Transverse colon (tissue), 4 donors: Measurements from ENCODE around the gene CAMSAP3. TPM values are rescaled to one million over a fixed set of nuclear protein-coding genes. Genes with fewer than 3 reads are reported as not detected.

Source experiments
- DNase-seq: peaks from one replicate; pipeline ENCODE4 v3.0.0-alpha.2; 2019
- H3K27ac ChIP-seq, 4 donors: fragments of 200-600 bp; sonication (generic); 2 replicates each; pipeline ENCODE4 v1.5.1; 2016 to 2018; ENCODE audit warnings: inconsistent platforms in 4 of 4
- H3K27me3 ChIP-seq: fragments of 200-600 bp; sonication (generic); 2 replicates; pipeline ENCODE4 v1.5.1; 2017; ENCODE audit warnings: inconsistent platforms
- H3K36me3 ChIP-seq, 4 donors: fragments of 200-600 bp; sonication (generic); 2 replicates each; pipeline ENCODE4 v1.5.1; 2017 to 2019; ENCODE audit warnings: inconsistent platforms in 4 of 4
- H3K4me1 ChIP-seq, 4 donors: fragments of 200-600 bp; sonication (generic); 2 replicates each; pipeline ENCODE4 v1.5.1; 2017 to 2020; ENCODE audit warnings: inconsistent platforms in 4 of 4
- H3K4me3 ChIP-seq, 4 donors: fragments of 200-600 bp; sonication (generic); 1 replicate in 1 of 4; 2 replicates in 3 of 4; pipeline versions ENCODE4 v1.5.1 to v1.6.1; 2017 to 2019; ENCODE audit warnings: inconsistent platforms in 4 of 4
- H3K9me3 ChIP-seq, 2 donors: fragments of 200-600 bp; sonication (generic); 2 replicates each; pipeline ENCODE4 v1.5.1; 2017 to 2019; ENCODE audit warnings: inconsistent platforms in 2 of 2
- CTCF ChIP-seq, 5 experiments: fragments of 200-600 bp in 3 of 5; fragments of 450-650 bp in 2 of 5; sonication (generic) in 3 of 5; IDR thresholded peaks; 1 replicate in 2 of 5; 2 replicates in 3 of 5; pipeline ENCODE4 v1.5.1; 2016 to 2017; ENCODE audit warnings: antibody characterized with exemption in 5 of 5, inconsistent platforms in 3 of 5, mild to moderate bottlenecking in 2 of 5, moderate library complexity in 1 of 5
- EP300 ChIP-seq: sonication (generic); formaldehyde crosslinking; IDR thresholded peaks from one replicate; pipeline ENCODE4 v1.6.1; 2017; ENCODE audit warnings: antibody characterized with exemption, low read depth
- POLR2A ChIP-seq: fragments of 450-650 bp; IDR thresholded peaks from one replicate; pipeline ENCODE4 v1.6.1; 2016; ENCODE audit warnings: antibody characterized with exemption, mild to moderate bottlenecking, moderate library complexity
- POLR2AphosphoS5 ChIP-seq, 3 donors: sonication (generic); formaldehyde crosslinking; IDR thresholded peaks; one replicate each; pipeline ENCODE4 v1.6.1; 2016; ENCODE audit warnings: antibody characterized with exemption in 3 of 3
- WGBS, 2 donors: methylation state at CpG; one replicate each; pipeline ENCODE4 v1.1.5; 2018; ENCODE audit warnings: low coverage in 1 of 2; 5-methylcytosine and 5-hydroxymethylcytosine counted together
- in situ Hi-C, 4 donors: fragments of 200-750 bp; cut with MboI; loops; one replicate each; pipeline versions ENCODE4 v1.15.0 to v1.15.1; 2017; ENCODE audit warnings: low sequenced_read_pairs in 3 of 4, low pct_ligation_motif_present in 1 of 4, low pct_unique_long_range_greater_than_20kb in 1 of 4
- intact Hi-C: fragments of 100-400 bp; cut with DNase I; formaldehyde crosslinking; loops from one replicate; pipeline ENCODE4 v1.15.1; 2023; ENCODE audit warnings: low total_unique reads
- total RNA-seq, 4 donors: library from RNA; depleted of rRNA; stranded (reverse); fragments of >200 nt; gene quantifications; one replicate each; pipeline ENCODE4 v1.1.0, GENCODE V29; 2016

Gene CAMSAP3
- total RNA-seq, 4 donors from 2014 or later = 36.2 to 114 (median 61.6) TPM

GRCh38 chr19:7617172-7617571 lies 21.5 kb downstream of the CAMSAP3 start:
- no peaks in the 10 kb centered on the region for H3K9me3 ChIP-seq
- no peak overlapping the region for H3K27ac ChIP-seq

GRCh38 chr19:7617735-7618134 lies 22.1 kb downstream of the CAMSAP3 start:
- Histone ChIP-seq H3K9me3 (no peaks in the 10 kb centered on the region), H3K4me1 (peaks cover 9 to 24% (median 20%) of the 10 kb centered on the region in 4 donors), H3K36me3 (peaks cover 0 to 23% (median 0%) of the 10 kb centered on the region in 4 donors), H3K4me3 (no peak overlapping the region), H3K27me3 (no peaks in the 10 kb centered on the region), H3K27ac (peak overlapping the region in 1 of 4 donors; percentile 74)
- TF ChIP-seq EP300 = no peak
- TF ChIP-seq POLR2A = no peak
- no peak for TF ChIP-seq CTCF (IDR thresholded peaks at IDR 0.05)
- no peak for TF ChIP-seq POLR2AphosphoS5 (IDR thresholded peaks at IDR 0.05)
- WGBS, 2 donors = 95% methylated on average over 20 of the region's 28 CpGs; no CpG with 5 or more reads in 1 of the 2 donors
- intact Hi-C loops (no loop called here), in situ Hi-C loops (no loop called here)
- no peak for DNase-seq

More at GRCh38 chr19:7617172-7617571, 21.5 kb downstream of the CAMSAP3 start:
- Histone ChIP-seq H3K36me3 (peaks cover 0 to 18% (median 0%) of the 10 kb centered on the region in 4 donors), H3K4me3 (no peak overlapping the region), H3K27me3 (no peaks in the 10 kb centered on the region), H3K4me1 (peaks cover 9 to 24% (median 20%) of the 10 kb centered on the region in 4 donors)
- TF ChIP-seq EP300 = no peak
- no peak for TF ChIP-seq CTCF (IDR thresholded peaks at IDR 0.05)
- no peak for TF ChIP-seq POLR2AphosphoS5 (IDR thresholded peaks at IDR 0.05)
- TF ChIP-seq POLR2A = no peak
- in situ Hi-C loops (no loop called here), intact Hi-C loops (no loop called here)
- 95% methylated on average over 12 of the region's 12 CpGs; no CpG with 5 or more reads in 1 of the 2 donors for WGBS, 2 donors
- no peak for DNase-seq

- no peak overlapping the region for H3K4me3 ChIP-seq
- intact Hi-C loops = no loop called here
- no peak for TF ChIP-seq EP300
- no peak for TF ChIP-seq POLR2AphosphoS5 (IDR thresholded peaks at IDR 0.05)
- TF ChIP-seq POLR2A = no peak
- no peak for TF ChIP-seq CTCF (IDR thresholded peaks at IDR 0.05)
- peak overlapping the region; percentile 70 to 86 (median 74) for H3K27ac ChIP-seq
- no peaks in the 10 kb centered on the region for H3K9me3 ChIP-seq
- peaks cover 0 to 24% (median 0%) of the 10 kb centered on the region in 4 donors for H3K36me3 ChIP-seq
- H3K4me1 ChIP-seq = peaks cover 9 to 24% (median 20%) of the 10 kb centered on the region in 4 donors
- in situ Hi-C loops = no loop called here
- no peak for DNase-seq
- no peaks in the 10 kb centered on the region for H3K27me3 ChIP-seq
- 67% methylated on average over 4 of the region's 4 CpGs; no CpG with 5 or more reads in 1 of the 2 donors for WGBS, 2 donors
Measured at GRCh38 chr19:7618348-7618747, 22.7 kb downstream of the CAMSAP3 start.

- intact Hi-C loops = no loop called here
- WGBS, 2 donors = 54% methylated on average over 12 of the region's 21 CpGs; no CpG with 5 or more reads in 1 of the 2 donors
- peak overlapping the region; percentile 70 to 86 (median 74) for H3K27ac ChIP-seq
- in situ Hi-C loops = no loop called here
- H3K4me3 ChIP-seq = no peak overlapping the region
- no peaks in the 10 kb centered on the region for H3K27me3 ChIP-seq
- no peak for TF ChIP-seq CTCF (IDR thresholded peaks at IDR 0.05)
- no peak for TF ChIP-seq POLR2A
- TF ChIP-seq POLR2AphosphoS5 (IDR thresholded peaks at IDR 0.05) = no peak
- TF ChIP-seq EP300 = no peak
- DNase-seq = peak; percentile 76
- H3K36me3 ChIP-seq = peaks cover 0 to 24% (median 0%) of the 10 kb centered on the region in 4 donors
- no peaks in the 10 kb centered on the region for H3K9me3 ChIP-seq
- H3K4me1 ChIP-seq = peaks cover 9 to 24% (median 20%) of the 10 kb centered on the region in 4 donors
Measured at GRCh38 chr19:7618771-7619510, 23.3 kb downstream of the CAMSAP3 start.
